HG03159 (cell line): ENCODE results near the gene MAMDC4.
"Not testable (repeated sequence)": the region's sequence is repeated elsewhere in the genome, so short reads cannot be mapped to it uniquely, and the experiment has no call there.

Source experiments
- ATAC-seq: cut with Tn5 transposase; IDR thresholded peaks from one replicate; pipeline ENCODE4 v1.9.1; 2021; ENCODE audit warnings: mild to moderate bottlenecking, moderate library complexity; ENCODE audit not compliant: unreplicated experiment

The MAMDC4 gene

GRCh38 chr9:136824496-136825225 lies 27.5 kb upstream of the MAMDC4 start:
- no peak for ATAC-seq

DNA sequence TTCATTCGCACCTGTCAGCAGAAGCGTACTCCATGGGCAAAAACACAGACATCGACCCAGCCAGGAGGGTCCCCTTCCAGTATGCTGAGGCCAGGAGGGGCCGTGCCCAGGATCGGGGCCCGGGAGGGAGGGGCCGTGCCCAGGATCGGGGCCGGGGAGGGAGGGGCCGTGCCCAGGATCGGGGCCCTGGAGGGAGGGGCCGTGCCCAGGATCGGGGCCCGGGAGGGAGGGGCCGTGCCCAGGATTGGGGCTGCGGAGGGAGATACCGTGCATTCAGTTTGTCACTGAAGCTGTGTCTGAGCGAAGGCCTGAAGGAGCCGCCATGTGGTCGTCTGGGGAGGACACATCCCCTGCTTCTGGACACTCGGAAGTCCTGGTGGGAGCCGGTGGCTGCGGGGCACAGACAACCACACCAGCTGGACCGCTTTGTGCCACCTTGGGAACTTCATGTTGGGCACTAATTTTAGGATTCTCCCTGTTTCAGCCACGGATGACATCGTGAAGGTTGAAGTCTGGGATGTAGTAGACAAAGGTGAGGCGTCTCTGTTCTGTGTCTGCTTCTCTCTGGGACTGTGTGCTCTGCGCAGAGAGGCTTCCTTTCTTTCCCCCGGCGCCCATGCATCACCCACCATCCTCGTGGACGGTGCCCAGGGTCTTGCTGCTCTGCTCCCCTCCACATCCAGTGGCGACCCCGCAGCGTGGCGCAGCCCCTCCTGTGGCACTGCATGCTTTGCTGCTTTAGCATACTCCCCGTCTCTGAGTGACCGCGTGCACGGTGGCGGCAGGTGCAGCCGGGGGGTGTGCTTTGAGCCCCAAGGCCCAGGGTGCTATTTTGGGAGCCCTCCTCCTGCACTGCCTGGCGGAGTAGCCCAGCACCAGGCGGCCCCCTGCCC lies 26.6 kb upstream of the MAMDC4 start:
- ATAC-seq = no peak

- ATAC-seq = no peak
Observed at GRCh38 chr9:136826188-136826541, 26.0 kb upstream of the MAMDC4 start.

- no peak for ATAC-seq
Observed at GRCh38 chr9:136826703-136827582, 25.2 kb upstream of the MAMDC4 start.

- no peak for ATAC-seq
Observed at GRCh38 chr9:136827794-136828473, 24.2 kb upstream of the MAMDC4 start.

- ATAC-seq = no peak
Observed at GRCh38 chr9:136828474-136829140, 23.5 kb upstream of the MAMDC4 start.

DNA sequence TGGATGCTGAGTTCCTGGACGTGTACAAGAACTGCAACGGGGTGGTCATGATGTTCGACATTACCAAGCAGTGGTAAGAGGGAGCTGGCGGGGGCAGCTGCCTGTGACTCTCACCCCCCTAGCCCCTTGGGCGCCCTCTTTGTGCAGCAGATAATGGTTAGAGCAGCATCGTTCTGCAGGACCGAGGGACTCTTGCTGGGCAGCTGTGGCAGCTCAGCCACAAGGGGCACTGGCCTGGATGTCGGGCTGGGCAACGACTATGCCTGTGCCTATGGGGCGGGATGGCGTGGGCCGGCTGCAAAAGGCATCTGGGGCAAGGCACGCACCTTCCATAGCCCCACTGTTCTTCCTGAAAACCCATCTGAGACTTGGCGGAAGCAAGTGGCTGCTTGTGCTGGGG lies 22.7 kb upstream of the MAMDC4 start:
- ATAC-seq = no peak

- ATAC-seq = no peak
Observed at GRCh38 chr9:136829981-136830885, 21.9 kb upstream of the MAMDC4 start.

GRCh38 chr9:136831002-136831719 lies 21.0 kb upstream of the MAMDC4 start:
- ATAC-seq = no peak

DNA sequence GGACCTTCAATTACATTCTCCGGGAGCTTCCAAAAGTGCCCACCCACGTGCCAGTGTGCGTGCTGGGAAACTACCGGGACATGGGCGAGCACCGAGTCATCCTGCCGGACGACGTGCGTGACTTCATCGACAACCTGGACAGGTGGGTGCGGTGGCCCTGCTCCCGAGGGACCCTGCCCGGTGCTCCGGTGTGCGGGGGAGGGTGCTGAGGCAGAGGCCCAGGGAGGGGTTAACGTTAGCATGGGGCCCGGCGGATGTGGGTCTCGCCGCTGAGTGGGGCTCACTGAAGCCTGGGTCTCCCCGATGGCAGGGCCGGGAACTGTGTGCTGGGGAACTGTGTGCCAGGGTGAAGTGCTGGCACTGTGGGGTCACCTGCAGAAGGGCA lies 20.4 kb upstream of the MAMDC4 start:
- ATAC-seq = no peak

GRCh38 chr9:136832581-136832980 lies 19.6 kb upstream of the MAMDC4 start:
- ATAC-seq = no peak

- not testable (repeated sequence) for ATAC-seq
Observed at GRCh38 chr9:136833381-136834048, 18.6 kb upstream of the MAMDC4 start.

DNA sequence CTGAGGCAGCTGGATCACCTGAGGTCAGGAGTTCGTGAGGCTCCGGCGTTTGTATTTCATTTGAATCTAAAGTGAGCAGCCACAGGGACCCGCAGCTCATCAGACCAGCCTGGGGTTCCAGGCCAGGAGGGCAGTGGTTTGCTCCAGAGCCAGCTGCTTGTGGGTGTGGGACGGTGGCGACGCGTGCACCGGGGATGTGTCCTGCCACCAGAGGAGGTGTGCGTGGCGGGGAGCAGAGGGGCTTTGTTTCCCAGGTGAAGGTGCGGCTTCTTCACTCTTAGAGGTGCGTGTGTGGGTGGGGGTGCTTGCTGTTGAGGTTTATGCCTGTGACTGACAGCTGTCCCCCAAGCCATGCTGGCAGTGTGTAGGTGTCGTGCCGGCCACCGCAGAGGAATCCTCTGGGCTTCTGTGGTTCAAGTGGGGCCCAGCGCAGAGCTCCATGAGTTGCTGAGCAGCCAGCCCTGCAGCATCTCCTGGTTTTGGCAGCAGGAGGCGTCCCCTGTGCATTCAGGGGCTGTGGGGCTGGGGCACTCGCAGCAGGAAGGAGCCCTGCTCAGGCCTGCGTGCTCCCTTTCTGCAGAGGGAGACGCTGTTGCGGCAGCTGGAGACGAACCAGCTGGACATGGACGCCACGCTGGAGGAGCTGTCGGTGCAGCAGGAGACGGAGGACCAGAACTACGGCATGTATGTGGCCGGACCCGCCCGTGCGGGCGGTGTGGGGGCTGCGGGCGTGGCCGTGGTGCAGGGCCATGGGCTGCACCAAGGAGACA lies 16.8 kb upstream of the MAMDC4 start:
- no peak for ATAC-seq

GRCh38 chr9:136835932-136836904 lies 15.9 kb upstream of the MAMDC4 start:
- ATAC-seq = no peak

DNA sequence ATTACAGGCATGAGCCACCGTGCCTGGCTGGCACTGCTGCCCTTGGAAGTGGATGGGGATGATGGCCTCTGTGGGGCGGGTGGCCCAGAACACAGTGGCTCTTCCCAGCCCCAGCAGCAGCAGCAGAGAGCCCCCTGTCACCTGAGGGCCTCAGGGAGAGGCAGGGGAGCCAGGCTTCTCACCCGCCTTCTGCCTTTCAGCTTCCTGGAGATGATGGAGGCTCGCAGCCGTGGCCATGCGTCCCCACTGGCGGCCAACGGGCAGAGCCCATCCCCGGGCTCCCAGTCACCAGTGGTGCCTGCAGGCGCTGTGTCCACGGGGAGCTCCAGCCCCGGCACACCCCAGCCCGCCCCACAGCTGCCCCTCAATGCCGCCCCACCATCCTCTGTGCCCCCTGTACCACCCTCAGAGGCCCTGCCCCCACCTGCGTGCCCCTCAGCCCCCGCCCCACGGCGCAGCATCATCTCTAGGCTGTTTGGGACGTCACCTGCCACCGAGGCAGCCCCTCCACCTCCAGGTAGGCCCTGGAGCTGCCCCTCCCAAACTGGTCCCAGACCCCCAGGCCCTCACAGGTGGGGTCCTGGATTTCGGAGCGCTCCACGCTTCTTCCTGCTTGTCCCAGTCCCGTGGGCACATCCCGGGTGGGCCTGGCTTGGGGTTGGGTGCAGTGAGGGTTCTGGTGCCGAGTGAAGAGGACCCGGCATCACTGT lies 14.8 kb upstream of the MAMDC4 start:
- ATAC-seq = no peak
